Heart right ventricle (tissue), 16 donors: ENCODE measurements around the gene SSU72. TPM values are rescaled to one million over a fixed set of nuclear protein-coding genes. Genes with fewer than 3 reads are reported as not detected.
"Not testable (repeated sequence)": the region's sequence is repeated elsewhere in the genome, so short reads cannot be mapped to it uniquely, and the experiment has no call there.

Experiments used
- ATAC-seq, 8 donors: fragments of 200-7000 bp; cut with Tn5 transposase; one replicate each; pipeline ENCODE4 v1.9.1; 2020; ENCODE audit warnings: mild to moderate bottlenecking in 8 of 8, moderate library complexity in 8 of 8, moderate number of reproducible peaks in 1 of 8
- DNase-seq, 2 donors: peaks; one replicate each; pipeline ENCODE4 v3.0.0-alpha.2; 2020
- H3K27ac ChIP-seq, 10 donors: fragments of 200-600 bp; sonication (generic) in 2 of 10; one replicate each; pipeline versions ENCODE4 v1.5.0 to v1.8.0; 2020 to 2022; ENCODE audit warnings: mild to moderate bottlenecking in 3 of 10
- H3K27me3 ChIP-seq, 7 donors: fragments of 200-600 bp; one replicate each; pipeline ENCODE4 v1.8.0; 2021 to 2022; ENCODE audit warnings: mild to moderate bottlenecking in 2 of 7
- H3K36me3 ChIP-seq, 9 donors: fragments of 200-600 bp; sonication (generic) in 1 of 9; one replicate each; pipeline versions ENCODE4 v1.5.0 to v1.8.0; 2020 to 2022; ENCODE audit warnings: mild to moderate bottlenecking in 2 of 9
- H3K4me1 ChIP-seq, 9 donors: fragments of 200-600 bp; sonication (generic) in 1 of 9; one replicate each; pipeline versions ENCODE4 v1.5.0 to v1.8.0; 2020 to 2022; ENCODE audit warnings: mild to moderate bottlenecking in 4 of 9
- H3K4me3 ChIP-seq, 10 donors: fragments of 200-600 bp; sonication (generic) in 2 of 10; one replicate each; pipeline versions ENCODE4 v1.5.0 to v1.8.0; 2020 to 2022; ENCODE audit warnings: mild to moderate bottlenecking in 7 of 10, moderate library complexity in 2 of 10
- H3K9me3 ChIP-seq, 11 donors: fragments of 200-600 bp in 10 of 11; sonication (generic) in 2 of 11; one replicate each; pipeline versions ENCODE4 v1.5.0 to v1.8.0; 2013 to 2022; ENCODE audit warnings: mild to moderate bottlenecking in 2 of 11, control low read depth in 1 of 11, moderate library complexity in 1 of 11
- CTCF ChIP-seq, 9 donors: fragments of 200-600 bp; sonication (generic) in 2 of 9; IDR thresholded peaks; one replicate each; pipeline versions ENCODE4 v1.5.0 to v1.8.0; 2021 to 2022; ENCODE audit warnings: antibody characterized with exemption in 9 of 9, mild to moderate bottlenecking in 5 of 9, moderate library complexity in 1 of 9
- WGBS, 2 donors: extraction: QIAGEN DNeasy Blood & Tissue Kit; methylation state at CpG; one replicate each; pipeline ENCODE4 v1.1.7; 2013; ENCODE audit warnings: inconsistent platforms in 1 of 2; 5-methylcytosine and 5-hydroxymethylcytosine counted together
- intact Hi-C, 10 donors: fragments of 100-400 bp; cut with DNase I; formaldehyde crosslinking; loops; one replicate each; pipeline versions ENCODE4 v1.11.1 to v1.14.2; 2022
- polyA plus RNA-seq, 2 donors: library from polyadenylated mRNA; stranded (reverse); fragments of 200-250 nt; gene quantifications; one replicate each; pipeline ENCODE4 v1.2.3, GENCODE V29; 2013
- total RNA-seq, 10 donors: library from RNA; stranded (reverse); fragmentation: NEBNext Ultra II Directional in 3 of 10; extraction: Animal tissue kit (Norgen Biotek cat#: 25700) in 3 of 10; gene quantifications; one replicate each; pipeline versions ENCODE4 v1.2.1 to v1.2.4, GENCODE V29; 2021 to 2023
- donor health status: Arrhythmogenic right ventricular cardiomyopathy.
- donor health status: ischemic (EF 13 %, LVEDD 7.1; RV severe dilation, severe dysfunction).
- donor health status: healthy with polysubstance abuse.
- donor health status: DM: no; HTN: yes; CAD: no.
- donor health status: DM: no; HTN: no; CAD: no.
- donor health status: ischemic (EF 25% LVEDD 6.9; RV normal size, moderate dysfunction).
- donor health status: ischemic (EF 25% LVEDD 5.7; RV mildly dilated, moderate dysfunction).
- donor health status: healthy.
- donor health status: DM: yes; HTN: yes; CAD: no.
- donor health status: Ischemic cardiomyopathy.
- donor health status: ischemic (EF 35%, LVEDD 5.7; RV mildly dilated, moderate dysfunction).
- donor health status: nonischemic (EF 11% LVEDD 7.7; RV severe dilation, severe dysfunction).
- donor health status: DM: yes; HTN: yes; CAD: no.
- donor health status: PGD.
- donor health status: ischemic (EF 29% LVEDD 5.4; RV normal size, mild dysfunction).
- donor health status: nonischemic (EF 23%, LVEDD 6.1; RV moderate dilation, normal function).

The SSU72 gene
- total and polyA plus RNA-seq, 12 donors, result 73.8 to 138 (median 87.2) TPM

GRCh38 chr1:1510912-1511532, 63.6 kb downstream of the SSU72 start:
- peaks cover 0 to 7% (median 0%) of the 10 kb centered on the region in 9 donors for H3K36me3 ChIP-seq
- H3K27ac ChIP-seq, result peak overlapping the region; percentile 74 to 96 (median 90)
- peak overlapping the region; percentile 59 to 96 (median 83) for H3K4me3 ChIP-seq
- H3K4me1 ChIP-seq, result peaks cover 5 to 26% (median 10%) of the 10 kb centered on the region in 9 donors
- no peaks in the 10 kb centered on the region for H3K9me3 ChIP-seq
- ATAC-seq (no peak), DNase-seq (no peak)
- TF ChIP-seq CTCF (IDR thresholded peaks at IDR 0.05), result no peak
- intact Hi-C loops, result no loop called here
- H3K27me3 ChIP-seq, result no peaks in the 10 kb centered on the region
- WGBS, 2 donors, result 12 to 17% methylated on average over 17 of the region's 17 CpGs

GRCh38 chr1:1509465-1509850, 65.2 kb downstream of the SSU72 start:
- WGBS, 2 donors, result 81 to 84% methylated on average over 13 to 17 of the region's 21 CpGs
- peaks cover 7 to 39% (median 19%) of the 10 kb centered on the region in 9 donors for H3K4me1 ChIP-seq
- DNase-seq, H3K27ac ChIP-seq, H3K27me3 ChIP-seq, H3K9me3 ChIP-seq, H3K36me3 ChIP-seq, ATAC-seq, H3K4me3 ChIP-seq: not testable (repeated sequence)
- intact Hi-C loops, result loop anchor here in 3 of 10 donors (10.0 kb wide), 3 partner anchors 75 to 135 kb away; partner anchors contain the start of genes AURKAIP1 (in 1 of the 3), MRPL20 (in 1 of the 3) and VWA1 (in 1 of the 3)

GRCh38 chr1:1508775-1509464, 65.7 kb downstream of the SSU72 start:
- 56 to 64% methylated on average over 27 of the region's 34 CpGs for WGBS, 2 donors
- not testable (repeated sequence) for DNase-seq, H3K36me3 ChIP-seq, H3K4me3 ChIP-seq, H3K9me3 ChIP-seq, H3K27me3 ChIP-seq
- ATAC-seq, result peak in 3 of 8 donors; percentile 36 to 61 (median 49)
- peak overlapping the region in 4 of 10 donors; percentile 19 to 58 (median 53) for H3K27ac ChIP-seq
- peaks cover 7 to 39% (median 19%) of the 10 kb centered on the region in 9 donors for H3K4me1 ChIP-seq
- intact Hi-C loops, result loop anchor here in 3 of 10 donors (10.0 kb wide), 3 partner anchors 74 to 134 kb away; partner anchors contain the start of genes AURKAIP1 (in 1 of the 3), MRPL20 (in 1 of the 3) and VWA1 (in 1 of the 3)

GRCh38 chr1:1507305-1507704, 67.4 kb downstream of the SSU72 start:
- Histone ChIP-seq H3K36me3 (no peaks in the 10 kb centered on the region), H3K27ac (no peak overlapping the region), H3K4me3 (no peak overlapping the region), H3K4me1 (peaks cover 7 to 35% (median 17%) of the 10 kb centered on the region in 9 donors), H3K27me3 (no peaks in the 10 kb centered on the region), H3K9me3 (no peaks in the 10 kb centered on the region)
- ATAC-seq (no peak), DNase-seq (no peak)
- TF ChIP-seq CTCF (IDR thresholded peaks at IDR 0.05), result no peak
- WGBS, 2 donors, result 93 to 97% methylated on average over 4 of the region's 4 CpGs
- intact Hi-C loops, result loop anchor here in 3 of 10 donors (10.0 kb wide), 3 partner anchors 73 to 133 kb away; partner anchors contain the start of genes AURKAIP1 (in 1 of the 3), MRPL20 (in 1 of the 3) and VWA1 (in 1 of the 3)

GRCh38 chr1:1505801-1506200, 68.9 kb downstream of the SSU72 start:
- intact Hi-C loops, result loop anchor here in 3 of 10 donors (10.0 kb wide), 3 partner anchors 71 to 131 kb away; partner anchors contain the start of genes AURKAIP1 (in 1 of the 3), MRPL20 (in 1 of the 3) and VWA1 (in 1 of the 3)
- H3K36me3 ChIP-seq, ATAC-seq, H3K27me3 ChIP-seq, DNase-seq, H3K9me3 ChIP-seq: not testable (repeated sequence)
- Histone ChIP-seq H3K27ac (peak overlapping the region in 9 of 10 donors; percentile 33 to 86 (median 82)), H3K4me3 (peak overlapping the region in 2 of 10 donors; percentile 38 to 42), H3K4me1 (peaks cover 4 to 31% (median 13%) of the 10 kb centered on the region in 9 donors)
- WGBS, 2 donors, result 76 to 86% methylated on average over 5 of the region's 5 CpGs
